Endothelial cell of umbilical vein (primary cell): ENCODE results near the gene ZFYVE28. TPM values are rescaled to one million over a fixed set of nuclear protein-coding genes. Genes with fewer than 3 reads are reported as not detected.

Experiments used
- BruUV-seq: library from RNA; stranded (reverse); fragments of 400-500 nt; replicated peaks from 2 replicates; lab custom pipeline; 2021; lab: Mats Ljungman, UMichigan
- CTCF ChIA-PET: fragments of 300-600, 350-600 bp; sonication (Branson Sonifier 250); formaldehyde crosslinking; loops from one replicate; lab custom pipeline; 2021; ENCODE audit warnings: antibody characterized with exemption, inconsistent platforms; lab: Charles Lee
- POLR2A ChIA-PET: fragments of 300-600, 350-600 bp; sonication (Branson Sonifier 250); formaldehyde crosslinking; loops from one replicate; lab custom pipeline; 2021; ENCODE audit warnings: antibody characterized with exemption, inconsistent platforms; lab: Charles Lee
- DNase-seq: peaks from one replicate; pipeline ENCODE4 v3.0.0-alpha.2; 2011; ENCODE audit warnings: low read depth, low spot score
- FAIRE-seq: peaks from 2 replicates; lab custom pipeline; 2011; peaks lifted over from hg19 to GRCh38; lab: Jason Lieb, UNC
- H2AFZ ChIP-seq: 2 replicates; pipeline ENCODE4 v1.6.0; 2012; ENCODE audit warnings: low read depth, low read length, control low read depth, inconsistent platforms
- H3K27ac ChIP-seq: 2 replicates; pipeline ENCODE4 v1.5.1; 2011; ENCODE audit warnings: low read depth, mild to moderate bottlenecking, control low read depth, low read length, moderate library complexity; ENCODE audit not compliant: insufficient read depth
- H3K27me3 ChIP-seq, 2 experiments: 2 replicates each; pipeline versions ENCODE4 v1.6.0 to v1.6.1; 2011; ENCODE audit warnings: low read length in 2 of 2, mixed read lengths in 1 of 2; ENCODE audit not compliant: control insufficient read depth in 2 of 2, insufficient read depth in 2 of 2
- H3K36me3 ChIP-seq, 2 experiments: 2 replicates in 1 of 2; 3 replicates in 1 of 2; pipeline ENCODE4 v1.5.1; 2011; ENCODE audit warnings: low read length in 2 of 2, mild to moderate bottlenecking in 1 of 2, moderate library complexity in 1 of 2; ENCODE audit not compliant: control insufficient read depth in 2 of 2, insufficient read depth in 2 of 2; ENCODE audit errors: extremely low read depth in 1 of 2
- H3K4me1 ChIP-seq: 3 replicates; pipeline ENCODE4 v1.5.1; 2011; ENCODE audit warnings: mild to moderate bottlenecking, low read length; ENCODE audit not compliant: control insufficient read depth, insufficient read depth; ENCODE audit errors: extremely low read depth
- H3K4me2 ChIP-seq: 2 replicates; pipeline ENCODE4 v1.6.1; 2011; ENCODE audit warnings: low read length, control low read depth, mixed read lengths; ENCODE audit not compliant: insufficient read depth
- H3K4me3 ChIP-seq, 3 experiments: fragments of 200-600 bp in 1 of 3; sonication (generic), shearing (Covaris generic) in 1 of 3; replicated peaks in 1 of 3; 2 replicates each; pipeline ENCODE4 v1.5.1; 2011 to 2016; ENCODE audit warnings: control low read depth in 3 of 3, low read length in 3 of 3, mild to moderate bottlenecking in 2 of 3, inconsistent platforms in 1 of 3, low read depth in 1 of 3, moderate library complexity in 1 of 3; ENCODE audit not compliant: insufficient read depth in 1 of 3
- H3K79me2 ChIP-seq: 2 replicates; pipeline ENCODE4 v1.6.0; 2012; ENCODE audit warnings: low read length, inconsistent platforms; ENCODE audit not compliant: control insufficient read depth, insufficient read depth
- H3K9ac ChIP-seq: replicated peaks from 2 replicates; pipeline ENCODE3; 2011; ENCODE audit warnings: low read length, control low read depth; ENCODE audit not compliant: insufficient read depth; ENCODE audit errors: extremely low read depth
- H3K9me1 ChIP-seq: replicated peaks from 3 replicates; pipeline ENCODE4 v1.6.0; 2011; ENCODE audit warnings: mild to moderate bottlenecking, low read length; ENCODE audit not compliant: control insufficient read depth, insufficient read depth; ENCODE audit errors: extremely low read depth
- H3K9me3 ChIP-seq: replicated peaks from 2 replicates; pipeline ENCODE4 v1.5.1; 2012; ENCODE audit warnings: low read length, inconsistent platforms; ENCODE audit not compliant: control insufficient read depth, insufficient read depth
- H4K20me1 ChIP-seq: replicated peaks from 2 replicates; pipeline ENCODE3; 2011; ENCODE audit warnings: mild to moderate bottlenecking, low read length; ENCODE audit not compliant: control insufficient read depth, insufficient read depth; ENCODE audit errors: extremely low read depth
- CTCF ChIP-seq, 2 donors: IDR thresholded peaks; 1 replicate in 1 of 2; 2 replicates in 1 of 2; pipeline ENCODE4 v1.5.1; 2011; ENCODE audit warnings: low read length in 2 of 2, mild to moderate bottlenecking in 2 of 2, moderate library complexity in 2 of 2, control low read depth in 1 of 2, inconsistent platforms in 1 of 2, low read depth in 1 of 2; ENCODE audit not compliant: insufficient read depth in 1 of 2; ENCODE audit errors: extremely low read depth in 1 of 2
- EZH2 ChIP-seq: IDR thresholded peaks from 2 replicates; pipeline ENCODE4 v1.6.1; 2012; ENCODE audit warnings: borderline replicate concordance, low read depth, mild to moderate bottlenecking, moderate library complexity, low read length, inconsistent platforms; ENCODE audit not compliant: severe bottlenecking
- FOS ChIP-seq: IDR thresholded peaks from 2 replicates; pipeline ENCODE4 v1.6.1; 2011; ENCODE audit warnings: mild to moderate bottlenecking, low read length, moderate library complexity, borderline replicate concordance; ENCODE audit not compliant: insufficient read depth
- GATA2 ChIP-seq: IDR thresholded peaks from 2 replicates; pipeline ENCODE4 v1.7.0; 2011; ENCODE audit warnings: low read depth, mild to moderate bottlenecking, moderate library complexity, mixed read lengths, low read length; ENCODE audit not compliant: insufficient read length, insufficient read depth
- JUN ChIP-seq: IDR thresholded peaks from 2 replicates; pipeline ENCODE4 v1.6.1; 2011; ENCODE audit warnings: borderline replicate concordance, low read depth; ENCODE audit not compliant: insufficient read length, insufficient read depth
- MYC ChIP-seq: IDR thresholded peaks from one replicate; pipeline ENCODE4 v1.6.1; 2011; ENCODE audit warnings: mild to moderate bottlenecking, low read depth, low read length
- POLR2A ChIP-seq: IDR thresholded peaks from 2 replicates; pipeline ENCODE4 v1.6.1; 2012; ENCODE audit warnings: low read depth, mild to moderate bottlenecking, control low read depth, low read length
- POLR2AphosphoS5 ChIP-seq: IDR thresholded peaks from 2 replicates; pipeline ENCODE4 v1.6.1; 2012; ENCODE audit warnings: low read depth, mild to moderate bottlenecking, control low read depth, low read length, moderate library complexity; ENCODE audit not compliant: insufficient read depth
- dilution Hi-C: fragments of 300-500 bp; cut with MboI; formaldehyde crosslinking; loops from one replicate; pipeline ENCODE4 v1.15.0; 2019; ENCODE audit warnings: low sequenced_read_pairs; ENCODE audit not compliant: extremely low pct_ligation_motif_present
- intact Hi-C: fragments of 100-400 bp; cut with micrococcal nuclease; formaldehyde crosslinking; loops from one replicate; pipeline ENCODE4 v1.10.0; 2022
- polyA plus RNA-seq, 4 experiments: library from polyadenylated mRNA; depleted of rRNA in 3 of 4; stranded (reverse) in 3 of 4; unstranded in 1 of 4; fragments of >200 nt; gene quantifications; 2 replicates each; pipeline versions ENCODE4 v1.2.1 to v1.2.3, GENCODE V29; 2011 to 2012; ENCODE audit warnings: missing spikeins in 1 of 4
- total RNA-seq: library from RNA; stranded (reverse); gene quantifications from 2 replicates; pipeline ENCODE4 v1.2.3, GENCODE V29; 2021
- TF ChIP-seq, protein P1 (sequence below): IDR thresholded peaks from 2 replicates; pipeline ENCODE4 v1.6.1; 2011; ENCODE audit not compliant: insufficient read depth, insufficient read length

ZFYVE28 gene
- total and polyA plus RNA-seq, 2 donors (not counting 3 experiments of a cell fraction or from before 2014, with no cell fraction given): 5.8 to 7.1 TPM

DNA sequence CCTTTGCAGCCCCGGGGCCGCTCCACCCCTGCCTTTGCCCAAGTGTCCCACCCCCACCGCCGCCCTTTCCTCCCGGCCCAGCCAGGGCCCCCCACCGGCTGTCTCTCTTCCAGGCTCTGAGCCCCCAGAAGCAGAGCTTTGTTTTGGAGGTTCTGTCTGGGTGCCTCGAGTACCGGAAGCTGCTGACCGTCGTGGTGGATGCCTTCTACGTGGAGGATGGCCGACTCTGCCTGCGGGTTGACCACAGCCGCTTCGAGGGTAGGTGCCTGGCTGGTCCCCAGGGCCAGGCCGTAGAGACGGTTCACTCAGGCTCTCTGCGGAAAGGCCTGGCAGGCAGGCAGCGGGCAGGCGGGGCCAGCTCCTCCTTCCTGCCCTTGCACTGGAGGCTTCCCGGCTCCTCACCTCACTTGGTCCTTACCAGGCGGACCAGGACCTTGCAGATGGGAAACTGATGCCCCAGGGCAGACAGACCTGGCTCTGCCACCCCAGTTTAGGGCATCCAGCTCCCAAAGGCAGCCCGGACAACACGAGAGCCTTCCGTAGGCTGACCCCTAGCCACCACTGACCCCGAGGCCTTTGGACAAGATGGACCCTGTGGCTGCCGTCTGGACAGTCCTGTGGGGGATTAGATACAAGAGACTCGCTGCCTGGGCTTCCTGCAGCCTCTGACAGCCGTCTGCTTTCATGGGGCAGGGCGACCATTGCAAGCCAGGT is 18.5 kb upstream of the ZFYVE28 start:
- Histone ChIP-seq H3K4me2 (no peak overlapping the region), H2AFZ (no peak overlapping the region), H3K9me3 (no peaks in the 10 kb centered on the region), H4K20me1 (no peaks in the 10 kb centered on the region), H3K27ac (no peak overlapping the region), H3K9ac (no peak overlapping the region), H3K9me1 (no peaks in the 10 kb centered on the region), H3K27me3 (no peaks in the 10 kb centered on the region), H3K36me3 (no peaks in the 10 kb centered on the region), H3K79me2 (no peaks in the 10 kb centered on the region), H3K4me1 (no peaks in the 10 kb centered on the region), H3K4me3 (no peak overlapping the region)
- intact Hi-C loops: no loop called here
- FAIRE-seq: no peak
- dilution Hi-C loops: no loop called here
- no peak for DNase-seq
- TF ChIP-seq POLR2A (no peak), POLR2AphosphoS5 (no peak), GATA2 (no peak), MYC (no peak), JUN (no peak), EZH2 (no peak)
- TF ChIP-seq, protein P1, sequence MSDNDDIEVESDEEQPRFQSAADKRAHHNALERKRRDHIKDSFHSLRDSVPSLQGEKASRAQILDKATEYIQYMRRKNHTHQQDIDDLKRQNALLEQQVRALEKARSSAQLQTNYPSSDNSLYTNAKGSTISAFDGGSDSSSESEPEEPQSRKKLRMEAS: no peak
- POLR2A ChIA-PET: no interaction called here
- BruUV-seq: no TSS peak
- CTCF ChIA-PET: interaction anchor here (1.0 to 9.8 kb wide), 9 partner anchors 15 to 225 kb away, joined by 3 to 149 read pairs (median 4); no protein-coding TSS in a partner anchor

DNA sequence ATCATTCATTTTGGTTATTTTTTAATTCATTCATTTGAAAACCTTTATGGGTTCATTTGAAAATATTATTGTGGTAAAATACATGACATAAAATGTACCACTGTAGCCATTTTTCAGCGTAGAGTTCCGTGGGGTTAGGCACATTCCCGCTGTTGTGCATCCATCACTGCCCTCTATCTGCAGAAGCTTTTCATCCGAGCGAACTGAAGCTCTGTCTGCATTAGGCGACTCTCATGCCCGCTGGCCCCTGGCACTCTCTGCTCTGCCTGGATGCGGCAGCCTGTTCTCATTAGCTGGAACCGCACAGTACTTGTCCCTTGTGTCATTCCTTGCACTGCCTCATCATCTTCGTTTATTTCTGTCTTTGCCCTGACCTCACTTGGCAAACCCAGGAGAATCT is 17.9 kb upstream of the ZFYVE28 start:
- DNase-seq (no peak), FAIRE-seq (no peak)
- Histone ChIP-seq H3K4me3 (no peak overlapping the region), H3K4me1 (no peaks in the 10 kb centered on the region), H4K20me1 (no peaks in the 10 kb centered on the region), H3K9ac (no peak overlapping the region), H3K9me3 (no peaks in the 10 kb centered on the region), H3K4me2 (no peak overlapping the region), H3K9me1 (no peaks in the 10 kb centered on the region), H3K27me3 (no peaks in the 10 kb centered on the region), H3K36me3 (no peaks in the 10 kb centered on the region), H2AFZ (no peak overlapping the region), H3K79me2 (no peaks in the 10 kb centered on the region), H3K27ac (no peak overlapping the region)
- ChIA-PET POLR2A (no interaction called here), CTCF (interaction anchor here (0.8 to 9.8 kb wide), 10 partner anchors 16 to 224 kb away, joined by 3 to 149 read pairs (median 4); no protein-coding TSS in a partner anchor)
- TF ChIP-seq POLR2AphosphoS5 (no peak), FOS (no peak), POLR2A (no peak), JUN (no peak), GATA2 (no peak), CTCF (IDR thresholded peaks at IDR 0.05; ENCODE audit: extremely low read depth in 1 of 2, insufficient read depth in 1 of 2, low read depth in 1 of 2, low read length in 2 of 2) (no peak), EZH2 (no peak), MYC (no peak)
- TF ChIP-seq, protein P1: no peak
- no TSS peak for BruUV-seq
- dilution Hi-C loops: no loop called here
- intact Hi-C loops: no loop called here
